DMS53 (cell line): ENCODE results near the gene EMP2.
"Not testable (repeated sequence)": the region's sequence is repeated elsewhere in the genome, so short reads cannot be mapped to it uniquely, and the experiment has no call there.

Source experiments
- DNase-seq: peaks from one replicate; lab custom pipeline; 2025; lab: John Stamatoyannopoulos, UW

Gene EMP2

DNA sequence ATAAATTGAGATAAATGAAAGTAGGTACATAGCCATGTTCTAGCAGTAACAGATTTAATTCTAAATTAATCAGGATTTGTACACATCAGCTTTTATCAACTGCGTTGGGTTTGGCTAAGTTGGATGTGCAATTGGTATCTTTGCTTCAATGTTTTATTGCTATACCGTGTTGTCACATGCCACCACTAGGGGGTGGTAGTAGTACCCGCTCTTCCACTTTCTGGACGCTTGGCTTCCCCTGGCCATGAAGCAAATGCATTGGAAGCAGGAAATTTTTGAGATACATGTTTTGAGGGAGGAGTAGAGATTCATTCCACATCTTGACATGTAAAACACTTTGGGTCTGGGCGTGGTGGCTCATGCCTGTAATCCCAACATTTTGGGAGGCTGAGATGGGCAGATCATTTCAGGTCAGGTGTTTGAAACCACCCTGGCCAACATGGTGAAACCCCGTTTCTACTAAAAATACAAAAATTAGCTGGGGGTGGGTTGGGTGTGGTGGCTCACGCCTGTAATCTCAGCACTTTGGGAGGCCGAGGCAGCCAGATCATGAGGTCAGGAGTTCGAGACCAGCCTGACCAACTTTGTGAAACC is 58.6 kb downstream of the EMP2 start:
- DNase-seq = peak; percentile 68

DNA sequence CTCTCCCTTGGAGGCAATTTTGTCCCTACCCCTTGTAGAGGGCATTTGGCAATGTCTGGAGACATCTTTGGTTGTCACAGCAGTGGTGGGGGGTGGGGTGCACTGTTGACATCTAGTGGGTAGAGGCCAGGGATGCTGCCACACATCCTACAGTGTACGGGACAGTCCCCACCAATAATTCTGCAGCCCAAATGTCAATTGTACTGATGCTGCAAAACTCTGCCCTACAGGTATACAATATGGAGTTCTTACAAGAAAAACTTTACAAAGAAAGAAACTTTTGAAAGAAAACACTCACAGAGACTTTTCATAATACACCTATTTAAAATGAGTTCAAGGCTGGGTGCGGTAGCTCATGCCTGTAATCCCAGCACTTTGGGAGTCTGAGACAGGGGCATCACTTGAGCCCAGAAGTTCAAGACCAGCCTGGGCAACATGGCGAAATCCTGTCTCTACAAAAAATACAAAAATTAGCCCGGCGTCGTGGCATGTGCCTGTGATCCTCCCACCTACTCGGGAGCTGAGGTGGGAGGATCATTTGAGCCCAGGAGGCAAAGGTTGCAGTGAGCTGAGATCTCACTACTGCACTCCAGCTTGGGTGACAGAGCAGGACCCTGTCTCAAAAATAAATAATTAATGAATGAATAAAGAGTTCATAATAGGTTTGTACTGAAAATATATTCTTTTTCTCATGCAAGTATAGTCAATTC is 59.4 kb downstream of the EMP2 start:
- no peak for DNase-seq

DNA sequence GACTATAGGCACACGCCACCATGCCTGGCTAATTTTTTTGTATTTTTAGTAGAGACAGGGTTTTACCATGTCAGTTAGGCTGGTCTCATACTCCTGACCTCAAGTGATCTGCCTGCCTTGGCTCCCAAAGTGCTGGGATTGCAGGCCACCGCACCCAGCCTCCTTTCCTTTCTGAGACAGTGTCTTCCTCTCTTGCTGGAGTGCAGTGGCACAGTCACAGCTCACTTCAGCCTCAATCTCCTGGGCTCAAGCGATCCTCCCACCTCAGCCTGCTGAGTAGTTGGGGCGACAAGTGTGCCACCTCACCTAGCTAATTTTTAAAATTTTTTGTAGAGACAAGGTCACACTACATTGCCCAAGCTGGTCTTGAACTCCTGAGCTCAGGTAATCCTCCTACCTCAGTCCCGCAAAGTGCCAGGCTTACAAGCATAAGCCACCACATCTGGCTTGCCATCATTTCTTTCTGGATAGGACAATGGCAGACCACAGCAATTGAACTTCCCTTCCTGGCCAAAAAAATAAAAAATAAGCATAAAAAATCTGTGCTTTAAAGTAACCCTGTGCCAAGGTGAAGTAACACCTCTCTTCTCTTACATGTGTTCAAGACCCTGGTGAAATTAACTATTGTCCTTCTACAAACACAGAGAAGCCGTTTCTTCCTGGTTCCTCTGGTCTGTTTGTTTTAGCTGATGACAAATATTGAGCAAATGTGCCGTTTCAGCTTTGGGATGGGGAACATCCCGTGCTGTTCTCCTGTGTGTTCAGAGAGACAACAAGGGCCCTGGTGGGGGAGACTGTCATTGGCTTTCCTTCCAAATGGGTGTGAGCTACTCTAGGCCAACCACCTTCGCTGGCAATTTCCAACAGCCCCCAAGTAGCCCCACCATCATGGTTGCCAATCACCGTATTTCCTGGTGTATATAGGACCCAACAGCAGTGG is 60.2 kb downstream of the EMP2 start:
- peak; percentile 77 for DNase-seq

DNA sequence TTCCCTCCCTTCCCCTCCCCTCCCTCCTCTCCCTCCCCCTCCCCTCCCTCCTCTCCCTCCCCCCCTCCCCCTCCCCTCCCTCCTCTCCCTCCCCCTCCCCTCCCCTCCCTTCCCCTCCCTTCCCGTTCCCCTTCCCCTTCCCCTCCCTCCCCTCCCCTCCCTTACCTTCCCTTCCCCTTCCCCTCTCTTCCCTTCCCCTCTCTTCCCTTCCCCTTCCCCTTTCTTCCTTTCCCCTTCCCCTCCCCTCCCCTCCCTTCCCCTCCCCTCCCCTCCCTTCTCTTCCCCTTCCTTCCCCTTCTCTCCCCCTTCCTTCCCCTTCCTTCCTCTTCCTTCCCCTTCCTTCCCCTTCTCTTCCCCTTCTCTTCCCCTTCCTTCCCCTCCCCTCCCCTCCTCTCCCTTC is 61.1 kb downstream of the EMP2 start:
- no peak for DNase-seq

DNA sequence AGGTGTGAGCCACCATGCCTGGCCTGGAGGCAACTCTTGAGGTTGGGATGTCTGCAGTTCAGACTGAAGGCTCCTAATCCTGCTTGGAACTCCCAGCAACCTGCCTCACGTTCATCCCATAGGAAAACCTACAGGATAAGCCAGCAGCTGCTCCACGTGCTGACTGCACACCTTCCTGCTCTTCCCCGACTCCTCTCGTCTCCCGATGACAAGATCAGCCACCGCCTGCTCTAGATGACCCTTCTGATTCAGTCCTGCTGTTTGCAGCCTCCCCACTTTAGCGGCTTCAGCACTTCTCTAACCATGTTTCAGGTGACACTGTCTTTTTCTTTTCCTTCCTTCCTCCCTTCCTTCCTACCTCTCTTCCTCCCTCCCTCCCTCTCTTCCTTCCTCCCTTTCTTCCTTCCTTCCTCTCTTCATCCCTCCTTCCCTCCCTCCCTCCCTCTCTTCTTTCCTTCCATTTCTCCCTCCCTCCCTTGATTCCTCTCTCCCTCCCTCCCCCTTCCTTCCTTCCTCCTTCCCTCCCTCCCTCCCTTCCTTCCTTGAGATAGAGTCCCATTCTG is 61.8 kb downstream of the EMP2 start:
- DNase-seq = no peak

DNA sequence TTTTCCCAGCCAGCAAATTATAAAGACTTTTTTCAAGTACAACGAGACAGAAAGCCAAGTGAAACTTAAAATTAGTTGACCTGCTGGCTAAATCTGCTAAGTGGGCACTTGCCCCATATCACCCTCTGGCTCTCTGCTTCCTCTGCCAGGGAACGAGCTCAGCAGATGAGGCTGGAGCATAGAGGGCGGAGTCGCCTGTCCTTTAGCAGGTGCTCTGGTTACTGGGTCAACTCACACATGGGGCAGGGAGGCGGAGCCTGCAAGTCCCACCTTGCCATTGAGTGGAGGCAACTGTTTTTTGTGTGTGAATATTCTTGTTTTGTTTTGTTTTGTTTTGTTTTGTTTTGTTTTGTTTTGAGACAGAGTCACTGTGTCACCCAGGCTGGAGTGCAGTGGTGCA is 62.5 kb downstream of the EMP2 start:
- peak; percentile 13 for DNase-seq

DNA sequence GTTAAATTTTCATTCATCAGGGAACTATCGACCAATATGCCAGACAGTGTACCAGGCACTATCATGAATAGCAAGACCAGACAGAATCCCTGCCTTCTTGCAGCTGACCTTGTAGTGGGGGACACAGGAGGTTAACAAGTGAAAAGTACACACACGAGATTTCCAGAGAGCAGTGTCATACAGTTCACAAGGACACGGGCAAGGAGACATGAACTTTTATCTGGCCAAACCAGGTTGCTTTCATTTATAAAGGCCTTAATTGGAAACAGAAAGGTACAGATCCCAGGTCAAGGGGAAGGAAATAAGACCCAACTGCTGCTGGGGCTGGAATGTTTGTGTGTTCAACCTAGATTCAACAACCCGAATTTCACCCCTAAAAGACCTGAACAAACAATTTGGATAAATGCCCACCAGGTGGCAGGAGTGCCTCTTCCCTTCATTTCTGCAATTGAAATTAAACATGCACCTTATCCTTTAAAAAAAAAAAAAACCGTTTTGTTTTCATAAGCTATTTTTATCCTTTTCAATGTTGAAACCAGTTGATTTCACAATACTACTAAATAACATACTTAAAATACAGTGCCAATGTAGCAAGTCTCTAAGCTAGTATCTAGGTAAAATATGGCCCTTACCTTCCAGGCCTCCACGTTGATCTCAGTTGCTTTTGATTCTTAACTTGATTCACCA is 65.9 kb downstream of the EMP2 start:
- DNase-seq = peak; percentile 63

DNA sequence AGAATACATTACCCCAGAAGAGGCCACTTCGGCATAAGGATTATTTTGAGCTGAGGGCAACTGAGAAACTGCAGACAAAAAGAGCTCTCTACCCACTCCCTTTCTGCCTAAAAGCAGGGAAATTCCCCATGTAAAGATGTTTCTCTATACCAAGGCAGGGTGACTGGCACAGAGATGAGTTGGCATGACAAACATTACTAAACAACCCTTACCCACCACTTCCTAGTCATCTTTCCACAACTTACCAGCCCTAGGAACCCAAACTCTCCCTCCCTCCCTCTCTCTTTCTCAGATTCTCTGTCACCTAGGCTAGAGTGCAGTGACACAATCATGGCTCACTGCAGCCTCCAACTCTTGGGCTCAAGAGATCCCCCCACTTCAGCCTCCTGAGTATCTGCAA is 68.6 kb downstream of the EMP2 start:
- DNase-seq = no peak

DNA sequence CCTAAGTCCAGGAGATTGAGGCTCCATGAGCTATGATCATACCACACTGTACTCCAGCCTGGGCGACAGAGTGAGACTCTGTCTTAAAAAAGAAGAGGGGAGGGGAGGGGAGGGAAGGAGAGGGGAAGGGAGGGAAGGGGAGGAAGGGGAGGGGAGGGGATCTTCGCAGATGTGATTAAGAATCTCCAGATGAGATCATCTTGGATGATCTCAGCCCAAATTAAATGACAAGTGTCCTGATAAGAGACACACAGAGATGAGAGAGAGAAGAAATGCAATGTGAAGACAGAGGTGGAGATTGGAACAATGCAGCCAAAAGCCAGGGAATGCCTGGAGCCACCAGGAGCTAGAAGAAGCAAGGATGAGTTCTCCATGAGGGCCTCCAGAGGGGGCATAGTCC is 70.1 kb downstream of the EMP2 start:
- no peak for DNase-seq

DNA sequence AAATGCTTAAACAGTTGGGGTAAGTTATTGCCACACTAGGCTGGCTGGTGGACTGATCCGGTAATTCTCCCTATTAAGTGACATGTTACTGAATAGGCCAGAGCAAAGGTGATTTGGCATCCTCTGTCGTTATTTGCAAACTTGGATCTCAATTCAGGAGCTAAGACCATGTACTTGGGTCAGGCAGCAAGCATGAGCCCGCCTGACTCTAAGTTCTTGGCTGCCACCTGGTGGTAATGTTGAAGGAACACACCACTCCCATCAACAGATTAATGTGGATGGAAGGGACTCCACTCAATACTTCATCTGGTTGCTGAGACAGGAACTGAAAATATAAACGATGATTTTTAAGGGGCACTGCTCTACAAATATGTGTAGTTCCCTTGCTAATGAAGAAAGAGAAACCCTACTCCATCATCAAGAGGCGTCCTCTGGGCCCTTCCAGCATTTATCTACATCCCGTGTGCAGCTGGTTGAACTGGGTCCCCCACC is 70.8 kb downstream of the EMP2 start:
- DNase-seq = peak; percentile 84

DNA sequence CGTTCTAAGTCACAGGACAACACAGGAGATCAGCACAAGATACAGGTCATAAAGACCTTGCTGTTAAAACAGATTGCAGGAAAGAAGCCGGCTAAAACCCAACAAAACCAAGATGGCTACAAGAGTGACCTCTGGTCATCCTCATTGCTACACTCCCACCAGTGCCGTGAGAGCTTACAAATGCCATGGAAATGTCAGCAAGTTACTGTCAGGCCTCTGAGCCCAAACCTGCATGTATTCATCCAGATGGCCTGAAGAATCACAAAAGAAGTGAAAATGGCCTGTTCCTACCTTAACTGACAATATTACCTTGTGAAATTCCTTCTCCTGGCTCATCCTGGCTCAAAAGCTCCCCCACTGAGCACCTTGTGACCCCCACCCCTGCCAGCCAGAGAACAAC is 75.1 kb downstream of the EMP2 start:
- not testable (repeated sequence) for DNase-seq

DNA sequence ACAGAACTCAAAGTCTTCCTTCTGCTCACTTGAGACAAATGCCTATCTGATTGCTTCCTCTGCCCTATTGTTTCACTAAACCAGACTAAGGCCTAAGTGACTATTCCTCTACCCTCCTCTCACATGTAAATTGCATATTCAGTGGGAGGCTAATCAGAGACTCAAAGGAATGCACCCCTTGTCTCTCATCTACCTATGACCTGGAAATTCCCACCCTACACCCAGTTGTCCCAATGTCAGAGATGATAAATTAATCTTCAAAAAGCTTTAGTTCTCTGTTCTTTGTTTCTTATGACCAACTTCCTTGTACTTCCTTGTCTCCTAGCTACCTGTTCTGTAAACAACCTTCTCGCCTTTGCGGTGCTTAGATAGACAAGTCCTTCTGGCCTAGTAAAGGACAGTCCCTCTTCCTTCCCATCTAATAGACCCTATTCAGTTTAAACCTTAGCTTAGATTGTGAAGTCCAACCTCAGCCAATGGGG is 76.0 kb downstream of the EMP2 start:
- DNase-seq = peak; percentile 11

DNA sequence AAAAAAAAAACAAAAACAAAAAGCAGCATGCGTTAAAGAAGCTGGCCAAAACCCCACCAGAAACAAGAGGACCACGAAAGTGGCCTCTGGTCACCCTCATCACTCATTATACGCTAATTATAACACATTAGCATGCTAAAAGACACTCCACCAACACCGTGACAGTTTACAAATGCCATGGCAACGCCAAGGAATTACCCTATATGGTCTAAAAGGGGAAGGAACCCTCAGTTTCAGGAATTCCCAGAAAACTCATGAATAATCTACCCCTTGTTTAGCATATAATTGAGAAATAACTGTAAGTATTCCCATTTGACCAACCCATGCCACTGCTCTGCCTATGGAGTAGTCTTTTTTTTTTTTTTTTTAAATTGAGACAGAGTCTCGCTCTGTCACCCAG is 77.6 kb downstream of the EMP2 start:
- no peak for DNase-seq

DNA sequence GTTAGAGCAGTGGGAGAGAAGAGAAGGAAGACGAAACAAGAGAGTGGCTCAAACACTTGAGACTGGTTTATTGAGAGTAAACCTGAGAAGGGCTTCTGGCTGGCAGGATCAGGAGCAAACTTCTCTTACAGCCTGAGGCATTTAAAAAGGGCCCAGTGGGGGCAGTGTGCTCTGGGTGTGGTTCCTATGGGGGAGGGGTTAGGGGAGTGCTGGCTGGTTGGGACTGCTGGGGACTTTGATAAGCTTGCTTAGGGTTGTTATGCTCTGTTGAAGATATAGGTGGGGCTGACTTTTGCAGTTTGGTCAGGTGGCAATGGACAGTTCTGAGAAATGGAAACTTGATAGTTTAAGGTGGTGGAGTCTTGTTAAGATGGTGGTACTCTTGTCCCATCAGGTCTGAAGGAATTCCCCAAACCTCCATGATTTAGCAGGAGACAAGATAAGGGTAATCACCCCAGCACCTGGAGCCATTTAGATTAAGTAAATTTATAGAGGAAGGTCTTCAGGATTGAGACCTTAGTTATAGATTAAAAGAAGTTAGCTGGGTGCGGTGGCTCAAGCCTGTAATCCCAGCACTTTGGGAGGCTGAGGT is 79.3 kb downstream of the EMP2 start:
- DNase-seq = no peak

DNA sequence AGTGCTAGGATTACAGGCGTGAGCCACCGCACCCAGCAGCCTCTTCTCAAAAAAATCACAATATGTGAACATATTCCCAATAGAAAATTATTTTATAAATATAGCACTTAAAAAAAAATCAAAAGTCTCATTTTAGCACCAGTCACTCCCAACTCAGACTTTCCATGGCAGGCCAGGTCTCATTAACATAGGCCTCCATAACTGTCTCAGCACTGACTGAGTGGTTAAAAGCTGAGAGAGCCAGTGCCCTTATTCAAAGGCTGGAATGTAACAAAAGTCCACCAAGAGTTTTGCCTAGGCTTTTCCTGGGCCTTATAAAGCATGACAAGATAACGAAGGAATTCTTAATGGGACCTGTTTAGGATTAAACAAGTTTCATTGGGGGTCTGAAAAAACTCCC is 79.8 kb downstream of the EMP2 start:
- no peak for DNase-seq

DNA sequence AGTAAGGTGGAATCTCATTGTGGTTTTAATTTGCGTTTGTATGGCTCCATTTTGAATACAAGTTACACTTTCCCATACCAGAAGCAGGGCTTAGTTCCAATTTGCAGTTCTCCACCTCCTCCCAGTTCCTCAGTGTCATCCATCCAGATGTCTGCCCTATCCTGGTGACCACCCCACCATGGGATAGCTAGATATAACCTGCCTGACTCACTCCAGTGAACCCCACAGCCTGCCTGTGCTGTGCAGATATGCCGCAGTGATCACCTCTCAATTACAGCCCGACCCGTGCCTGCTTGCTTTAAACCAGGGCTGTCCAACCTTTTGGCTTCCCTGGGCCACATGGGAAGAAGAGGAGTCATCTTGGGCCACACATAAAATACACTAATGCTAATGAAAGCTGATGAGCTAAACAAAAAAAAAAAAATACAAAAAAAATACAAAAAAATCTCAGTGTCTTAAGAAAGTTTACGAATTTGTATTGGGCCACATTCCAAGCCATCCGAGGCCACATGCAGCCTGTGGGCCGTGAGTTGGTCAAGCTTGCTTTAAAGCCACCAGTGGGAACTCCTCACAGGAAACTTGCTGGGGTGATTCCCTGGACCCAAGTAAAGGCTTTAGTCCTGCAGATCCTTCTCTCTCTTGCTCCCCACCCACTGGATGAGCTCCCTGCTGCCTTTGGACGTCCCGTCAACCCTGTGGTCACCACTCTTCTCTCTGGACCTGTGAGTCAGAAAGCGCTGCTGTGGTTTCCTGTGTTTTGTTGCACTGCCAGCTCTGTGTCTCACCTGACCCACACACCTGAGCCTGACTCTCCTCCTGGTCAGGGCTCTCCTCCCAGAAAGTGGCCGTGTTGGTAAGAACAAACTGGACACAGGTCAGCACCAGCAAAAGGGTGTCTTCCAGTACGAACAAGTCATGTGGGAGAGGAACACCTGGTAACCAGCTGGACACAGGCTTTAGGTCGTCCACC is 83.0 kb downstream of the EMP2 start:
- DNase-seq = no peak

DNA sequence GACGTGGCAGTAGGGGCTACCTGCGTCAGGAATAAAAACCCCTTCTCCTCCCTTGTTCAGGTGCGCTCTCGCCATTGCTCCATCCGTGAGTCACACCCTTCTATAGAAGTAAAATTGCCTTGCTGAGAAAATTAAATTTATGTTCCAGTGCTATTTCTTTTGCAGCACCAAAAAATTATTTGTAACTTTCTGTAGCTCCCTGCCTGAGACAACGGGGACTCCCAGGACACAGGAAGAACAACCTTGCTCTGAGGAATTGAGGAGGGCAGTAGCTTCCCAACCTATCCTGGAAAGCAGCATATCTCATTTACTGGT is 85.4 kb downstream of the EMP2 start:
- no peak for DNase-seq

DNA sequence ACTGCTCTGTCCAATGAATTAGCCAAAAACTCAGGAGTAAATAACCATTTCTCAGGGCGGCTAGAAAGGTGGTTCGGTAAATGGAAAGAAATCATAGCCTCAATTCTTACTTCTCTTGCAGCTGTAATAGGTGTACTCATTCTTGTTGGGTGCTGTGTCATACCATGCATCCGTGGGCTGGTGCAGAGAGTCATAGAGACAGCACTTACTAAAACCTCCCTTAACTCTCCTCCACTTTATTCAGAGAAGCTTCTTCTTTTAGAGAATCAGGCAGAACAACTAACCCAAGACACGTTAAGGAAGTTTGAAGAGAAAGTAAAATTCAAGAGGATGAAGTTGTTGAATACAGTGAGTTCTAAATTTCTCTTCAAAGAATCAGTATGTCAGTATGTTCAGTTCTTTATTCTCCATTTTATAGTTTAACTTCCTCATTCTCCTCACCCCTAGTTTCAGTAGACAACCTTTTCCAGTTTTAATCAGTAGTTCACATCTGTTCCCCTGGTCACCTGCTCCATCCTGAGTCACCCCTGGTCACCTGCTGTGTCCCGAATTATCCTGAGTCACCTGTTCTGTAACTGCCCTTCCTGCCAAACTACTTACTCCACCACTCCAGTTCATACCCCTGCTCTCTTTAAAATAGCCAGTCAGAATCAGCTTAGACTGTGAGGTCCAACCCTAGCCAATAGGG is 85.9 kb downstream of the EMP2 start:
- no peak for DNase-seq

DNA sequence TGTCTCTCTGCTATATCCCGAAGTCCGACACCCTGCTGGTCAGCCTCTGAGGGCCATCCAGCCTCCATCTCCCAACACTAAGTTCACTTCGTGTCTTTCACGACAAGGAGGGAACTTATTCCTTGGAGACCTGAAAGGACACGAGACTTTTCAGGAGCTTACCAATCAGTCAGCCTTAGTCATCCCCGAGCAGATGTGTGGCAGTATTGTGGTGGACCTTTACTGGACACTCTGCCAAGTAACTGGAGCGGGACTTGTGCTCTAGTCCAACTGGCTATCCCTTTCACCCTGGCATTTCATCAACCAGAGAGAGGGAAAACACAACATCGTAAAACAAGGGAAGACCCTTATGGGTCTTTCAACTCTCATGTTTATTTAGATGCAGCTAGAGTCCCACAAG is 87.1 kb downstream of the EMP2 start:
- DNase-seq = no peak

DNA sequence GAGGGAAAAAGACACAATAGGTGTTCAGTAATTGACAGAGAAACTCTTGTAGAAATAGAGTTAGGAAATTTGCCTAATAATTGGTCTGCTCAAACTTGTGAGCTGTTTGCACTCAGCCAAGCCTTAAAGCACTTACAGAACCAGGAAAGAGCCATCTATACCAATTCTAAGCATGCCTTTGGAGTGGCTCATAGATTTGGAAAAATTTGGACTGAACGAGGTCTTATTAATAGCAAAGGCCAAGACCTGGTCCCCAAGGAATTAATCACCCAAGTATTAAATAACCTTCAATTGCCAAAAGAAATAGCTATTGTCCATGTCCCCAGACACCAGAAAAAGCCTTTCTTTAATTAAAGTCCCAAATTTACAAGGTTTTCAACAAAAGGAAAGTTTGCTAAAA is 90.3 kb downstream of the EMP2 start:
- DNase-seq = no peak
